Stimulated activated CD8-positive, alpha-beta memory T cell treated with anti-CD3 and anti-CD28 coated beads, Interleukin-12 subunit alpha, Interleukin-12 subunit beta, amount 100 ng/mL, for 1 hour (primary cell): ENCODE data around the gene AMBP.

Source experiments
- DNase-seq: peaks from one replicate; pipeline ENCODE4 v3.0.0-alpha.2; 2020; ENCODE audit warnings: low read depth

AMBP gene

GRCh38 chr9:114031037-114031630 is 47.0 kb downstream of the AMBP start:
- no peak for DNase-seq

- DNase-seq: no peak
Observed at GRCh38 chr9:114030364-114030763, 47.7 kb downstream of the AMBP start.

GRCh38 chr9:114029311-114030170 is 48.6 kb downstream of the AMBP start:
- DNase-seq: no peak

- no peak for DNase-seq
Observed at GRCh38 chr9:114028646-114029045, 49.5 kb downstream of the AMBP start.

- no peak for DNase-seq
Observed at GRCh38 chr9:114027863-114028465, 50.1 kb downstream of the AMBP start.

GRCh38 chr9:114027159-114027862 is 50.8 kb downstream of the AMBP start:
- DNase-seq: no peak

GRCh38 chr9:114026335-114026734 is 51.8 kb downstream of the AMBP start:
- DNase-seq: no peak

GRCh38 chr9:114025760-114026159 is 52.3 kb downstream of the AMBP start:
- DNase-seq: no peak

- no peak for DNase-seq
Observed at GRCh38 chr9:114025196-114025753, 52.8 kb downstream of the AMBP start.

GRCh38 chr9:114023961-114024360 is 54.1 kb downstream of the AMBP start:
- DNase-seq: no peak

- no peak for DNase-seq
Observed at GRCh38 chr9:114021578-114021977, 56.5 kb downstream of the AMBP start.

- no peak for DNase-seq
Observed at GRCh38 chr9:114017741-114018715, 60.1 kb downstream of the AMBP start.

- DNase-seq: no peak
Observed at GRCh38 chr9:114016629-114017423, 61.3 kb downstream of the AMBP start.

- no peak for DNase-seq
Observed at GRCh38 chr9:114016101-114016500, 62.0 kb downstream of the AMBP start.

GRCh38 chr9:114015607-114016006 is 62.5 kb downstream of the AMBP start:
- DNase-seq: no peak

GRCh38 chr9:114014044-114014443 is 64.1 kb downstream of the AMBP start:
- DNase-seq: no peak

GRCh38 chr9:114012126-114012525 is 66.0 kb downstream of the AMBP start:
- no peak for DNase-seq

- no peak for DNase-seq
Observed at GRCh38 chr9:114011313-114011712, 66.8 kb downstream of the AMBP start.
